ENCODE measurements around the gene DOCK8.

GRCh38 chr9:328453-328852, 113.8 kb downstream of the DOCK8 start:
- TF ChIP-seq CTCF (optimal IDR thresholded peaks at IDR 0.05 in 1 of 3, IDR thresholded peaks at IDR 0.05 in 1 of 3, conservative IDR thresholded peaks at IDR 0.05 in 1 of 3; ENCODE audit: extremely low read depth in 1 of 3, insufficient read depth in 2 of 3, low read length in 3 of 3) (no peak), EZH2 (IDR thresholded peaks at IDR 0.05; ENCODE audit: low read length) (no peak)
